HG03460 (cell line): ENCODE results near the gene OR12D1.
"Not testable (repeated sequence)": the region's sequence is repeated elsewhere in the genome, so short reads cannot be mapped to it uniquely, and the experiment has no call there.

Experiments
- ATAC-seq: cut with Tn5 transposase; IDR thresholded peaks from one replicate; pipeline ENCODE4 v1.9.1; 2021; ENCODE audit not compliant: unreplicated experiment

Gene OR12D1

DNA sequence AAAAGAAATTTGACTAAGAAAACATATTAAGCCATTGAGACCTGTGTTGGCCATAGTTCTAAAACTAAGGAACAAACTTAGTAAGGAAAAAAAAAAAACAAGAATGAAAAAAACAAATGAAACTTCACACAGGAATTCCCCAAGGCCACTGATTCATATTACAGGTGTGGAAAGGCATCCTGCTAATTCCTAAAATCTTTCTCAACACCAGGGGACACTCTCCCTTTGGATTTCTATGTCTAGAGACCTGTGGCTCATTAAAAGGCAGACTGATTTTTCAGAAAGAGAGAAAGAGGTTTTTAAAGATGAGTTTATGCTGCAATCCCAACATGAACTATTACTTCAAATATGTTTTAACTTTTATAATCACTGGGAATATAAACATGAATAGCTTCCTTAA lies at the start of gene OR12D1:
Gene OR12D1 (plus strand): TSS at position 341 of the 400 bp plus-strand sequence.
- ATAC-seq = no peak

DNA sequence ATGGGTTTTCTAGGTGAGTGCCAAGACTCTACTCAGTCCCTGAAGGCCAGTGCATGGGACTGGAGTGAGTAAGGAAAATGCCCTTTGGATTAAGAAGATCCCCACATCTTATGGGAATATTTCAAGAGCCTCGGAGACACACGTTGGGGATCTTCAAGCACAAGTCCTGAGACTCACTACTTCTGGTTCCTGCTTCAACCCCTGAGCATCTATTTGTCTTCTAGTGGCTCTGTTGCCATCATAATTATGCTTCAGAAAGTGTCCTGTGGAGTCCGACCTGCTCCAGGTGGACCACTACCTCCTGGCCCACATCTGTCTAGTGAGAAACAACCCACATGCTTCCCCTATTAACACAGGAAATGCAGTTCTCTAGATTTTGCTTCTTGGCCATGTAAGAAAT lies 46.0 kb upstream of the OR12D1 start, which contains the start of gene OR5V1:
Gene OR5V1 (minus strand): TSS at position 101 of the 400 bp plus-strand sequence. CDS start 12,670 bp downstream, outside the sequence.
- ATAC-seq = no peak

DNA sequence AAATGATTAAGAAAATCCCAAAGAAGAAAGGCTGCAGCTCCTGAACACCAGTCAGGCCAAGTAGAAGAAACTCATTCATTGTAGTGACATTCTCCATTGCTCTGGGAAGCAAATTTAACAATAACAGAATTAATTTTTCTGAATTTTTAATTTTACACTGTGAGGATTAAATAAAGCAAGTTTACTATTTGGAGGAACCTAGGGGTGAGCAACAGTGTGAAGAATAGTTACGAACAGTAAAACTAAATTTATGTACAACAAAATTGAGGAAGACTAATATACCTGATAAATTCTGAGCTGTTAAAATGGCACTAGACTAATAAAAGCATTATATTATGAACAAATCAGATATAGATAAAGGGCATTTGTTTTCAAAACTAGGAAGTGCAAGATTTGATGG lies 39.5 kb upstream of the OR12D1 start, which contains the start of gene OR12D3:
Gene OR12D3 (minus strand): TSS at position 101 of the 400 bp plus-strand sequence. CDS start 4 bp downstream, at position 97.
- ATAC-seq = no peak

GRCh38 chr6:29376003-29376402 lies 38.7 kb upstream of the OR12D1 start:
- no peak for ATAC-seq

DNA sequence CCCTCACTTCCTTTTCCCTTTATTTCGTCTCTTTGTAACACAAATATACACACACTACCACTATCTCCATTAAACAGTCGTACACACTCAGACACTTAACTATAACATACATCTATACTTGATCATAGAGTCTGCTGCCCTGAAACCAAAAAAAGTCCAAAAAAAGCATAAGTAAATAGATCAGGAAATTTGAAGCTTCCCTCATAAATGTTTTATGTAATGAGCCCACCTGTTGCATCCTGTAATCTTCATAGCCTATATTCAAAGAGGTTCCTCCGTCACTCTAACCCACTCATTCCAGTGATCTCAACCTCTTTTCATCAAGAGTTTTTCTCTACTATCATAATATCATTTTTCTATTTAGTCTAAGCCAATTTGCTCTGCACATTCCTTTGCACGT lies 26.2 kb upstream of the OR12D1 start:
- ATAC-seq = no peak

- ATAC-seq = no peak
Measured at GRCh38 chr6:29395331-29395730, 19.4 kb upstream of the OR12D1 start, which contains the start of gene OR12D2. TSS of gene OR12D2 (plus strand) at chr6:29395631. CDS start at chr6:29396700, 1,069 bp downstream.

- no peak for ATAC-seq
Measured at GRCh38 chr6:29399525-29399924, 15.2 kb upstream of the OR12D1 start.

GRCh38 chr6:29403801-29404200 lies 10.9 kb upstream of the OR12D1 start:
- no peak for ATAC-seq

- no peak for ATAC-seq
Measured at GRCh38 chr6:29419516-29419915, 4.8 kb downstream of the OR12D1 start.

GRCh38 chr6:29424168-29424567 lies 9.4 kb downstream of the OR12D1 start:
- ATAC-seq = no peak

- ATAC-seq = no peak
Measured at GRCh38 chr6:29424575-29424974, 9.8 kb downstream of the OR12D1 start.

- no peak for ATAC-seq
Measured at GRCh38 chr6:29425075-29425474, 10.3 kb downstream of the OR12D1 start.

DNA sequence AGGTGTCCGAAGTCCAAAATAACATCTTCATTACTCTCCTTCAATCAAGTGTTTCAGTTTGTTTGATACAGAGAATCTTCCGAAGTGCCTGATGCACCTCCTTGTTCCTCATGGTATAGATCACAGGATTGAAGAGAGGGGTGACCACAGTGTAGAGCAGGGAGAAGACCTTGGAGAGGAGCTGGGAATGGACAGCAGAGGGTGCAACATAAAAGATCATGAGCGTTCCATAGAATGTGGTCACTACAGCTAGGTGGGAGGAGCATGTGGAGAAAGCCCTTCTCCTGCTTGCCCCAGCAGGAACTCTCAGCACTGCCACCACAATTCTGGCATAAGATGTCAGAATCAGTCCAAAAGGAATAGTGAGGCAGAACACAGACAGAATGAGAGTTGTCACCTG lies 11.9 kb downstream of the OR12D1 start:
- no peak for ATAC-seq

- not testable (repeated sequence) for ATAC-seq
Measured at GRCh38 chr6:29436730-29437129, 22.0 kb downstream of the OR12D1 start.

DNA sequence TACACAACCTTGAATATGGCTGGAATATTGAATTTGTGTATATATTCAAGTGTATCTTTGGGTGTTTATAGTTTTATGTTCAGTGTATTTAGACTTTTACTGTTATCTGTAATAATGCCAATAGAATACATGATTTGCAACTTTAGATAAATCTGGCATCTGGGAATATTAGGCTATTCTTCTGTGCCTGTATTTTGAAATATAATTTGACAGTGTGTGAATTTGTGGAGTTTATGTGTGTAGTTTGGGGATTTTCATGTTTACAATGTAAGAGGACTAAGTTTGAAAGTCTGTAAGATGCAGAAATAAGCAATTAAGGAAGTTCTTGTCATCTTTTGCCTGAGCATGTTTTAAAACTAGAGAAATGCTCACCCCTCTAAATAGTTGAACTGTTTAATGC lies 24.3 kb downstream of the OR12D1 start, which contains the start of gene OR10C1:
Gene OR10C1 (plus strand): TSS at position 301 of the 400 bp plus-strand sequence. CDS start 710 bp downstream, outside the sequence.
- no peak for ATAC-seq

DNA sequence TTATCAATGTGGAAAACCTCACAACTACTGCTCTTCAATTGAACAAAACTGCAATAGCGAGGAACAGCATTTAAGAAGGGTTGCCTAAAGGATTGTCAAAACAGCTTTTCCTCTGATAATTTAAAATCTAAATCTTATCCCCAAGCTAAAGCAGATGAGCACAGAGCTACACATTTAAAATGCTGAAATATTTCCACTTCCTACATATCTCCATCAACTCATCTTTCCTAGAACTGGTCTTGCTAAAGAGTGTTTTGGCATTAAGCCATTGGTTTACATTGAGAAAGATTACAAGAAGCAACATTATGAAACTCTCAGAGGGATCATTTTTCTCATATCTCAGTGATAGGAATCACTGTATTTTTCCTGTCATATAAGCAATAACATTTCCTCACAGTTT lies 28.0 kb downstream of the OR12D1 start:
- ATAC-seq = no peak

DNA sequence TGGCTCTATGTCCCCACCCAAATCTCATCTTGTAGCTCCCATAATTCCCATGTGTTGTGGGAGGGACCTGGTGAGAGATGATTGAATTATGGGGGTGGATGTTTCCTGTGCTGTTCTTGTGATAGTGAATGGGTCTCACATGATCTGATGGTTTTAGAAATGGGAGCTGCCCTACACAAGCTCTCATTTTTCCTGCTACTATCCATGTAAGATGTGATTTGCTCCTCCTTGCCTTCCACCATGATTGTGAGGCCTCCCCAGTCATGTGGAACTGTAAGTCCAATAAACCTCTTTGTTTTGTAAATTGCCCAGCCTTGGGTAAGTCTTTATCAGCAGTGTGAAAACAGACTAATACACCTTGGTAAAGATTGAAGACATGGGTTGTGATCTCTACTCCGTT lies 29.3 kb downstream of the OR12D1 start:
- ATAC-seq = not testable (repeated sequence)

DNA sequence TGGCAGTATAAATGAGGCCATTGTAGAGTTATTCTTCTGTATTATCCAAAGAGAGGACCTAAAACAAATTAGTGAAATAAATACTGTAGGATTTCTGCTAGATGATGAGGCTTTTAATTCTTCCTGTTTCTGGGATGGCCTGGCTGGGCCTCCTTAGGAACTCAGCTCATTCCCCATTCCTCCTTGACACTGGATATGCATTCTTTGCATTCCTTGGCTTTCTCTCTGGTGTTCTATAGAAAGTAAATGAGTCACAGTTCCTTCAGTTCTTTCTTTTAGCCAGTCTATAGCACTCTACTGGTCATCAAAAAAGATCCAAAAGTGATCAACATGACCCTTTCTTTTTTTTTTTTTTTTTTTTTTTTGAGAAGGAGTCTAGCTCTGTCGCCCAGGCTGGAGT lies 32.9 kb downstream of the OR12D1 start:
- no peak for ATAC-seq

GRCh38 chr6:29451471-29452193 lies 36.9 kb downstream of the OR12D1 start:
- no peak for ATAC-seq

DNA sequence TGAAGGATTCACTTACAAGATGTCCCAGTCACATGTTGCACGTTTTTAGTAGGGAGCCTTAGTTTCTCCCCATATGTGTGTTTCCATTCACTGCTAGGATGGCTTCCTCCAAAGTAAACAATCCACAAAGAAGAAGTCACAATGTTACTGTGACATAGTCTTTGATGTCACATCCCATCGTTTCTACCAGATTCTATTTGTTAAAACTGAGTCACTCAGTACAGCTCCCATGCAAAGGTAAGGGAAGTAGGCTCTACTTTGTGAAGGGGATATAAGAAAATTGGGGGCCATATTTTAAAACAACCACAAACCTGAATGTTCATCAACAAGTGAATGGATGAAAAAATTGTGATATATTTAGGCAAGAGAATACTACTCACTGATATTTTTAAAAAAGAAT lies 42.2 kb downstream of the OR12D1 start, which contains the start of the genes OR11A1 and OR2H1:
Gene OR11A1 (minus strand): TSS at position 101 of the 400 bp plus-strand sequence. CDS start 29,430 bp downstream, outside the sequence.
Gene OR2H1 (plus strand): TSS at position 185 of the 400 bp plus-strand sequence. CDS start 4,615 bp downstream, outside the sequence.
- ATAC-seq = no peak

- no peak for ATAC-seq
Measured at GRCh38 chr6:29461021-29461814, 46.5 kb downstream of the OR12D1 start.
